ENCODE data around the gene TCF7.

DNA sequence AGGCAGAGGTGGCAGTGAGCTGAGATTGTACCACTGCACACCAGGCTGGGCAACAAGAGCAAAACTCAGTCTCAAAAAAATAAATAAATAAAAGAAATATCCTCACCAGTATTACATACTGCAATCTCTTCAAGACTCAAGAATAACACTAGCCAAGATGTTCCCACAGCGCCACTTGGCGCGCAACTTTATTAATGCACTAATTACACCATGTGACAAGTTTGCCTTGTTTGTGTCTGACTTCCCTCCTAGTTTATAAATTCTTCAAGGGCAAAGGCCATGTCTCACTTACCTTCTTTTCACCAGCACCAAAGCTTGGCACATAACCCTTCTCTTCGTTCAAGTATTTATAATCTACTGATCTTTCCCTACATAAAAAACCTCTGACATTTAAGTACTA, 57.5 kb downstream of the TCF7 start:
- TF ChIP-seq, protein P1, sequence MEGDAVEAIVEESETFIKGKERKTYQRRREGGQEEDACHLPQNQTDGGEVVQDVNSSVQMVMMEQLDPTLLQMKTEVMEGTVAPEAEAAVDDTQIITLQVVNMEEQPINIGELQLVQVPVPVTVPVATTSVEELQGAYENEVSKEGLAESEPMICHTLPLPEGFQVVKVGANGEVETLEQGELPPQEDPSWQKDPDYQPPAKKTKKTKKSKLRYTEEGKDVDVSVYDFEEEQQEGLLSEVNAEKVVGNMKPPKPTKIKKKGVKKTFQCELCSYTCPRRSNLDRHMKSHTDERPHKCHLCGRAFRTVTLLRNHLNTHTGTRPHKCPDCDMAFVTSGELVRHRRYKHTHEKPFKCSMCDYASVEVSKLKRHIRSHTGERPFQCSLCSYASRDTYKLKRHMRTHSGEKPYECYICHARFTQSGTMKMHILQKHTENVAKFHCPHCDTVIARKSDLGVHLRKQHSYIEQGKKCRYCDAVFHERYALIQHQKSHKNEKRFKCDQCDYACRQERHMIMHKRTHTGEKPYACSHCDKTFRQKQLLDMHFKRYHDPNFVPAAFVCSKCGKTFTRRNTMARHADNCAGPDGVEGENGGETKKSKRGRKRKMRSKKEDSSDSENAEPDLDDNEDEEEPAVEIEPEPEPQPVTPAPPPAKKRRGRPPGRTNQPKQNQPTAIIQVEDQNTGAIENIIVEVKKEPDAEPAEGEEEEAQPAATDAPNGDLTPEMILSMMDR (conservative IDR thresholded peaks at IDR 0.05 in 1 of 2, IDR thresholded peaks at IDR 0.05 in 1 of 2; ENCODE audit: low read depth in 1 of 2, low read length in 2 of 2): no peak
- TF ChIP-seq EZH2 (IDR thresholded peaks at IDR 0.05; ENCODE audit: low read length, missing control alignments): no peak

Data from fibroblast of lung (primary cell).